HG03064 (cell line): ENCODE data around the gene ADARB1.

ENCODE experiments used
- ATAC-seq: cut with Tn5 transposase; IDR thresholded peaks from one replicate; pipeline ENCODE4 v1.9.1; 2021; ENCODE audit warnings: low read depth; ENCODE audit not compliant: unreplicated experiment

Gene ADARB1

DNA sequence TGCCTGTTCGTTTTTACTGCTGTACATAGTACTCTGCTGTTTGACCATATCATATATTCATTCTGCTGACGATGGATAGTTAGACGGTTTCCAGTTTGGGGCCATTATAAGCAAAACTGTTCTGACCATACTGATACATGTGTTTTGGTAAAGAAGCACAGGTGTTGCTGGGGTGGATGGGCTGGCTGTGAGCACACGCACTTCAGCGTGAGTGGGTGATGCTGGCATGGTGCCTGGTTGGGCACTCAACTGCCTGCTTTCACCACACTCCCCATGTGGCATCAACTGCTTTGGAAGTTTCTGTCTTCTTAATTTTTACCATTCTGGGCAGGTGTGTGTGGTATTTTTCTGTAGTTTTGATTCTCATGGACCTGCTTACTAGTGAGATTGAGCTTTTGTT, 37.3 kb downstream of the ADARB1 start:
- no peak for ATAC-seq

GRCh38 chr21:45112371-45112770, 38.0 kb downstream of the ADARB1 start:
- ATAC-seq, result no peak

- no peak for ATAC-seq
Observed at GRCh38 chr21:45113543-45113942, 39.2 kb downstream of the ADARB1 start.

DNA sequence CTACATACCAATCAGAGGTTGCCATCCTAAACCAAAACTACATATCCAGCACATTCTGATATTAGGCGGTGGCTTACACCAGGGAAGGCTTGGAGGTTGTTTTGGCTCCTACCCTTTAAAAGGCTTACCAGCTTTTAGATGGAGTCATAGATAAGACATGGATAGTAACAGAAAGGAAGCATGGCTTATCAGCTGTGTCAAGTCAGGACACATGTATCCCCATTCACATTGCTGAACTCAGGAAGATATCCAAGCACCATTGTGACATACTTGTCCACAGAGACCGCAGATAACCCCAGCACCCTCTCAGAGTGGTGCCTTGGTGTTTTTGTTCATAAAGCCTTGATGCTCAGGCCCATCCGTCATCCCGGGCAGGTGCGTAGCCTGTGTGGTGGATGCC, 39.7 kb downstream of the ADARB1 start:
- no peak for ATAC-seq

- ATAC-seq, result no peak
Observed at GRCh38 chr21:45114475-45114874, 40.1 kb downstream of the ADARB1 start.

DNA sequence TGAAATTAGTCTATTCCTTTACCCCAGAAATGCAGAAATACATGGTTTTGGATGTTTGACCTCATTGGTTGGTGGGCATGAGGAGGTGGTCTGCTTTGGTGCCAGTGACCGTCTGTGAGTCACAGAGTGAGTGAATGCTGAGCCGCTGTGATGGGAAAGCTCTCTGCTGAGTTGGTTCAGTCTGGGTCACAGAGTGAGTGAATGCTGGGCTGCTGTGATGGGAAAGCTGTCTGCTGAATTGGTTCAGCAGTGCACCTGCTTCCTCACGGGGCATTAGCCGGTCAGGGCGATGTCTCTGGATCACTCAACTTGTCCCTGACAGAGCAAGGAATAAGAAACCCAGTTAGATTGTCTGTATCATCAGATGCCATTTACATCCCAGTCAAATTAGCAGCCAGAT, 40.8 kb downstream of the ADARB1 start:
- no peak for ATAC-seq

DNA sequence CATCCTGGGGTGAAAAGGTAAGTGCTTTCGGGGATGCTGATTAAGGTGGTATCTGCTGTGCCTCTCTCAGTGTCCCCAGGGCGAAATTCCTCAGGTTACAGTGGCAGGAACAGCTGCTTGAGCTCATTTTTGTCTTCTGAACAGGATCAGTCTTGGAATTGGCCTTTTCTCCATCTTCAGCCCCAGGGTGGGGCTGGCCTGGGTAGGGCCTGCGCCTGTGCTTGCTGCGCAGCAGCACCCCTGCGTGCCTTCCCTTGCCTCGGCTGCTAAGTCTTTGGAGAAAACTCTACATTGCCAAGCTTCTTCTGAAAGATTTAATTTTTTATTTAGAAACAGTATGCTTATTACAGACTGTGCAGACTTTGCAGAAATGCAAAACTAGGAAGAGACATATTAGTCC, 41.7 kb downstream of the ADARB1 start:
- ATAC-seq, result no peak

GRCh38 chr21:45117314-45117713, 42.9 kb downstream of the ADARB1 start:
- no peak for ATAC-seq

DNA sequence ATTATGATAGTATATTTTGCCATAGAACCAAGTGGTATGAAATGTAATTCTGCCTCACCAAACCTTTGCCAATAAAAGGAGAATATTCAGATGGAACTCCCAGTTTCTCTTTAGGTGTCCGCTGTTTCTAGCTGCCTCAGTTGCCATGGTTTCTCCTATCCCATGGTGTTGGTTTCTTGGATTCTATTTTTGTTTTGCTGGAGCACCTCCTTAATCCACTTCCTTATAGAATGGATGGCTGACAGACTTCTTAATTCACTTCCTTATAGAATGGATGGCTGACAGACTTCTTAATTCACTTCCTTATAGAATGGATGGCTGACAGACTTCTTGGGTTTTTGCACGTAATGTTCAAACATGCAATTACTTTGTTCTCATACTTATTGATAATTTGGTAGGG, 43.7 kb downstream of the ADARB1 start:
- ATAC-seq, result no peak

DNA sequence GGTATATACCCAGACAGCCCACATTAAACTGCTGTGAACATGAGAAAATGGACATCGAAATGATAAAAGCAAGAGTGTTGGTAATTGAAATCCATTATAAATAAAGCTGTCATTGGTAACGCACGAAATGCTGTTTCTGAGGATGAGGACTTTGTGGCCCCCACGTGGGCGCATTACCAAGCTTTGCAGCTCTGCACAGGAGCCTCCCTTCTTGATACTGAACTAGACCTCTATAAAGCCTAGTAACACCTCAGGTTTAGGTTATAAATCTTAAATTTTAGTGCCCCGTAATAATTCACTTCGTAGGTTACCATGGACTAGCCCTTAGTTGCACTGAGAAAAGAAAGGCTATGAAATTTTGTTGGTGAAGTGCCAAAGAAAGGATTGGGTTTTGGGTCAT, 45.4 kb downstream of the ADARB1 start:
- ATAC-seq, result no peak

DNA sequence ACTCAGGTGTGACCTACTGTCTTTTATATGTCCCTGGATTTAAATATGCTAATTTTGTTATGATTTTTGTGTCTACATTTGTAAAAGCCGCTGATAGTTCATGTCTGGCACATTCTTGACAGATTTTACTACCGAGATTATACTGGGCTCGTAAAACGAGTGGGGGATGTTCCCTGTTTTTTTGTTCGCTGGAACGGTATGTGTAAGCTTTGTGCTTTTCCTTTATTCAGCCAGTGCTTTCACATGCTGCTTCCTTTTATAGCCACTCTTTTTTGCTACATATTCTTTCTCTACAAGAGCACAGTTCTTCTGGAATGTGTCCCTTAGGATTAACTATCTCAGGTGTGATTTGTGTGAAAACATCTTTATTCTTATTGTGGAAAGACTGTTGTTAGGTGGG, 46.6 kb downstream of the ADARB1 start:
- ATAC-seq, result no peak

- ATAC-seq, result no peak
Observed at GRCh38 chr21:45122030-45122429, 47.6 kb downstream of the ADARB1 start.

DNA sequence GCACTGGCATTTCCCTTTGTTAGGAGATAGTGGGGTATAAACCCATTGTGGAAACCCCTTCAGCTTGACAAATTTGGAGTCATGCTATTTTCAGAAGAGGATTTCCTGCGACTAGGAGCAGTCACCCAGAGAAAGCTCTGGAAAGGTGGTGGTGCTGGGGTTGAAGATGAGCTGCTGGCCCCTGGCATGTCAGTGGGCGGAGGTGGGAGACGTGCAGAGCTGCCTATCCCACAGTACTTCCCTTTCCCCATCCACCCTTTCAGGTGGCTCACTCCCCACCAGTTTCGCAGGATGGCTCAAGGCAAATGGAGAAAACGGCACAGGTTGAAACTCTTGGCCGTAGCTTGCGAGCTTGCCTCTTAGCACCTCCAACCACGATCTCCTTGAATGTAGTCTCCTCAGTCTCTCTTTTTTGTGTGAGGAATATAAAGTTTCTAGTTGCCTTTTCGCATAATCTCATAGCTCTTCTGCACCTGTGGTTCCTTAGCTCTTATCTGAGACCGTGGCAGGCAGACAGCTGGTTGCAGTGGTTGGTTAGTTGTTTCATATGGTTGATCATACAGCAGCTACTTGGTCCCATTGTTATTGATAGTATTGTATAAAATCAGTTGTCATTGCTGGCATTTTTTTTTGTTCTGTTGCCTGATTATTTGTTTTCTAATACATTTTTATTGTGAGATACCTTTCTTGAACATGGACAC, 48.2 kb downstream of the ADARB1 start:
- ATAC-seq, result no peak

- ATAC-seq, result no peak
Observed at GRCh38 chr21:45123440-45123839, 49.1 kb downstream of the ADARB1 start.

DNA sequence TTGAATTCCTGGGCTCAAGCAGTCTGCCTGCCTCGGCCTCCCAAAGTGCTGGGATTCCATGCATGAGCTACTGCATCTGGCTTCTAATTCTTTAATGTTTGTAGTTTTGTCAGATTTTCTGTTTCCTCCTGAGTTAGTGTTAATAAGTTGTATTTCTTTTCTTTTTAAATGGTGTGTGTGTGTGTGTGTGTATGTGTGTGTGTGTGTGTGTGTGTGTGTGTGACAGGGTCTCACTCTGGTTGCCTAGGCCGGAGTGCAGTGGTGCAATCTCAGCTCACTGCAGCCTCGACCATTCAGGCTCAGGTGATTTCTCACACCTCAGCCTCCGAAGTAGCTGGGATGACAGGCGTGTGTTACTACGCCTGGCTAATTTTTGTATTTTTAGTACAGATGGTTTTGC, 50.2 kb downstream of the ADARB1 start:
- no peak for ATAC-seq

DNA sequence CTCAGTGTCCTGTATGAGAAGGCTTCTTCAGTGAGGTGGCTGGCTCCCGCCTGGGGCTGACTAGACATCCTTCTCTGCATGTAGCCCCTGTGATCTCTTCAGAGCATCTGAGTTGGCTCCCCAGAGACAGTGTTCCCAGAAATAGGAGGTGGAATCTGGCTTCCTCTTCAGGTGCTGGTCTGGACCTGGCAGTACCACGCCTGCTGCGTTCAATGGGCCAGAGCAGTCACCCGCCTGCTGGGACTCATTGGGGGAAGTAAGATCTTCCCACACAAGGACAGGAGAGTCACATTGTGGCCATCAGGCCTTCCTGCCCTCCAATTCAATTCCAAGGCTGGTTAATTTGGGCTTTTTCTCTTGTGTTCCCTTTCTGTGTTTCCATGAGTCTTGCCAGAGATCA, 51.0 kb downstream of the ADARB1 start:
- ATAC-seq, result no peak

DNA sequence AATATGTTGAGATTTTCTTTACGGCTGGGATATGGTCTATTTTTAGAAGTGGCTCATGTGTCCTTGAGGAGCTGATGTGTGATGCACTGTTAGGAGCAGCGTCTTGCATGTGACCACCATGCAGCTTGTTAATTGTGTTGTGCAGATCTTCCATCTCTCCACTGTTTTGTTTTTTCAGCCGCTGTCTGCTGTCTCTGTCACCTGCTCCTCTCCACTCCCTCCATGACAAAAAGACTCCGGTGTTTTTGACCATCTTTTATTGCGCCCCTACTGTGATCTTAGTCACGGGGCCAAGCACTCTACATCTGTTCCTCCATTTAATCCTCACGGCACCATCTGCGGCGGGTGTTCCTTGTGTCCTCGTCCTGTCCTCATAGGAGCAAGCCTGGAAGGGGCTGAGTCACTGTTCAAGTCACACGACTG, 51.8 kb downstream of the ADARB1 start:
- ATAC-seq, result no peak

DNA sequence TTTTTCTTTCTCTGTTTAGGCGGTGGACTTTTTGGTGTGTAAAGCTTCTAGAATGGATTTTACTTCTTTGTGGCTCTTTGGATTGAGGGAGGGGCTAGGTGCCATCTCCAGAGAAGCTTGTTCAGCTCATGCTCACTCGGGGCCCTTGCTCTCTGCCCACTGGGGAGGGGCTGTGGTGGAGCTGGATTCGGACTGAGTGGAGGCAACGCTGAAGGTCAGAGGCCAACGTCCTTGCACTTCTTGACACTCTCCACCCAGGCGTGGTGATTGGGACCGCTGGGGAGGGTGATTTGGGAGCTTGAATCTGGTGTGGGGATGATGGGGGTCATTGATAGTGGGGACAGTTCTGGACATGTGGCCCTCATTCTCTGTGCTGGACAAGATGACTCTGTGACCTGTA, 52.6 kb downstream of the ADARB1 start:
- ATAC-seq, result no peak

DNA sequence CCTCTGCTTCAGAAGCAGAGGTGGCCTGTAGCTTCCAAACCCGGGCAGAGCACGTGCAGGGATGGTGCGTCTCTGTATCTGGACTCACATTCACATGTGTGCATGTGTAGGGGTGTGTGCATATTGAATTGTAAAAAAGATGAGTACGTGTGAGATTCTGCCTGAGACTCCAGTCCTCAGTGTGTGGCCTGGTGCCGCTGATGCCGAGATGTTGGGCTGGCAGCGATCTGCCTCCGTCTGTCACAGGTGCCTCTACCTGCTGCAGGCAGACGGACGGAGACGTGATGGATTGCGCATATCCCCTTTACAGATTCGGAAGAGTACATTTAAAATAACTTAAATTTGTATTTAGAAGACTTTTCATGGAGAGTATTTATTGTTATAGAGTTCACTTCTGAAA, 53.6 kb downstream of the ADARB1 start:
- ATAC-seq, result no peak

DNA sequence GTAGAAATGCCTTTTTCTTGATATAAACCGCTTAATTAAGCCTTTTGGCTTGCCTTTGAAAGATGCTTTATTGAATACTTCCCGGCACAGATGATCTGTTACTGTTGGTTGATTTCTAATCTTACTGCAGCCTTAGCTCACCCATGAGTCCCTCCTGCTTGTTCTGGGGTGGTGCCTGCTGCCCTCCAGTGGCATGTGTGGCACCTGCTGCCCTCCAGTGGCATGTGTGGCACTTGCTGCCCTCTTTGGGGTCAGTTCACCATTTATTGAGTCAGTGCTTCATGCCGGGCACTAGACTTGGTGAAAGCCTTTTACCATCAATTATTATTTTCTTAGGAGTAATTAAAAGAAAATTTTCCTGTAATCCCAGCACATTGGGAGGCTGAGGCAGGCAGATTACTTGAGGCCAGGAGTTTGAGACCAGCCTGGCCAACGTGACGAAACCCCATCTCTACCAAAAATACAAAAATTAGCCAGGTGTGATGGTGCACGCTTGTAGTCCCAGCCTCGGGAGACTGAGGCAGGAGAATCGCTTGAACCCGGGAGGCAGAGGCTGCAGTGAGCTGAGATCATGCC, 54.3 kb downstream of the ADARB1 start:
- ATAC-seq, result no peak

GRCh38 chr21:45129189-45129923, 55.0 kb downstream of the ADARB1 start:
- no peak for ATAC-seq

DNA sequence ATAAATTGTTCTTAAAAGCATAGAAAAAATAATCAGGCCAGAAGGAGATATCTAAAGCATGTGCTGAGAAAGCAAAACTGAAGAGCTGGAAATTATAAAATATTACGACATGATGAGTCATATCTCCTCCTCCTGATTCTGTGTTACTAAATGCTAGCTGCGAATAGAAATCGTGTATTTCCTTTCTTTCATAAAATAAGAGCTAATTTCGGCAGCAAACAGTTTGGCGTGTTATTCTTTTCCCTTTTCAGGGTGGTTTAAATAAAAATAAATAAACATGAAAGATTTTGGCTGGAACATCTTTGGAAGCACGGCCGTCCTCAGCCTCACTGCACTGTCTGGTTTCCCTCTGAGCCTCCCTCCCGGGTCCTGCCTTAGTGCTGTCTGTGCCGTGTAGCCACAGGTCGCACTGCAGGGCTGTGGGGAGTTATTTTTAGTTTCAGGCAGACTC, 56.0 kb downstream of the ADARB1 start:
- no peak for ATAC-seq
